K562 (cell line): ENCODE measurements around the gene SERHL2. TPM values are rescaled to one million over a fixed set of nuclear protein-coding genes. Genes with fewer than 3 reads are reported as not detected.

Experiments used
- ELF2 ChIP-seq: fragments of 250-450 bp; sonication (Bioruptor Pico); IDR thresholded peaks from 2 replicates; pipeline ENCODE4 v1.5.0; 2021; ENCODE audit warnings: mild to moderate bottlenecking
- GATAD2A ChIP-seq: fragments of 450-650 bp; IDR thresholded peaks from 2 replicates; pipeline ENCODE4 v1.6.1; 2017
- HDGF ChIP-seq: fragments of 450-650 bp; IDR thresholded peaks from 2 replicates; pipeline ENCODE4 v1.6.1; 2016
- MTA1 ChIP-seq: fragments of 450-650 bp; IDR thresholded peaks from 2 replicates; pipeline ENCODE4 v1.6.1; 2017; ENCODE audit warnings: borderline replicate concordance
- NONO ChIP-seq, 2 experiments: fragments of 200-400 bp in 1 of 2; fragments of 450-650 bp in 1 of 2; formaldehyde crosslinking in 1 of 2; IDR thresholded peaks; 2 replicates each; pipeline ENCODE4 v1.6.1; 2017; ENCODE audit warnings: low read depth in 2 of 2, mild to moderate bottlenecking in 2 of 2, moderate library complexity in 2 of 2, low read length in 1 of 2
- SAP30 ChIP-seq: fragments of 200-600 bp; sonication (generic); IDR thresholded peaks from 2 replicates; pipeline ENCODE4 v1.6.1; 2012; ENCODE audit warnings: borderline replicate concordance, low read depth, mild to moderate bottlenecking, moderate library complexity, low read length, control low read depth, inconsistent platforms; ENCODE audit not compliant: insufficient read depth, poor library complexity, severe bottlenecking
- SIN3A ChIP-seq, 2 experiments: fragments of 150-350 bp in 1 of 2; IDR thresholded peaks; 2 replicates each; pipeline ENCODE4 v1.6.1; 2011 to 2016; ENCODE audit warnings: borderline replicate concordance in 2 of 2, low read depth in 2 of 2, low read length in 2 of 2, mild to moderate bottlenecking in 2 of 2, moderate library complexity in 2 of 2; ENCODE audit not compliant: control insufficient read depth in 1 of 2
- SMAD4 ChIP-seq: fragments of 250-450 bp; sonication (Bioruptor Pico); conservative IDR thresholded peaks from 2 replicates; pipeline ENCODE4 v1.8.0; 2021; ENCODE audit warnings: inconsistent platforms, mild to moderate bottlenecking, moderate library complexity
- TAF7 ChIP-seq: fragments of 450-650 bp; IDR thresholded peaks from 2 replicates; pipeline ENCODE4 v1.6.1; 2016; ENCODE audit warnings: missing genetic modification characterization, missing compliant biosample characterization
- ZNF584 ChIP-seq: fragments of 200-800 bp; sonication (Bioruptor generic); IDR thresholded peaks from 2 replicates; pipeline ENCODE4 v1.6.1; 2016; ENCODE audit warnings: low read depth, mild to moderate bottlenecking, missing genetic modification characterization, missing compliant biosample characterization
- polyA plus RNA-seq, 8 experiments: library from polyadenylated mRNA; depleted of rRNA in 4 of 8; stranded (reverse) in 5 of 8; unstranded in 3 of 8; fragments of >200 nt; fragmentation: Nextera tagmentation in 2 of 8; fragmentation: Illumina TruSeq in 1 of 8; extraction: Ambion mirVana in 2 of 8; extraction: Trizol in 1 of 8; gene quantifications; 2 replicates each; pipeline versions ENCODE4 v1.2.1 to v1.2.3, GENCODE V29; 2011 to 2014; ENCODE audit warnings: inconsistent platforms in 1 of 8, missing spikeins in 1 of 8
- total RNA-seq, 7 experiments: library from RNA; depleted of rRNA in 6 of 7; stranded (reverse); fragments of >200 nt in 6 of 7; fragmentation: Illumina TruSeq in 2 of 7; extraction: Trizol in 2 of 7; gene quantifications; 2 replicates each; pipeline versions ENCODE4 v1.2.1 to v1.2.3, GENCODE V29; 2011 to 2021; ENCODE audit warnings: low replicate concordance in 1 of 7
- TF ChIP-seq, protein P1 (sequence below): fragments of 450-650 bp; formaldehyde crosslinking; IDR thresholded peaks from 2 replicates; pipeline ENCODE4 v1.4.0; 2022; ENCODE audit warnings: mild to moderate bottlenecking, moderate library complexity
- TF ChIP-seq, protein P2 (sequence below): sonication (generic); formaldehyde crosslinking; IDR thresholded peaks from 2 replicates; pipeline ENCODE4 v1.9.0; 2022; ENCODE audit warnings: mild to moderate bottlenecking, missing genetic modification reagents
- TF ChIP-seq, protein P3 (sequence below): fragments of 450-650 bp; IDR thresholded peaks from 2 replicates; pipeline ENCODE4 v1.6.1; 2016; ENCODE audit warnings: low read depth, mild to moderate bottlenecking, moderate library complexity
- TF ChIP-seq, protein P4 (sequence below): fragments of 250-450 bp; sonication (Bioruptor Pico); IDR thresholded peaks from 2 replicates; pipeline ENCODE4 v1.5.0; 2021; ENCODE audit warnings: mild to moderate bottlenecking, borderline replicate concordance
- TF ChIP-seq, protein P5 (sequence below): fragments of 250-450 bp; sonication (Bioruptor Pico); IDR thresholded peaks from 2 replicates; pipeline ENCODE4 v1.8.0; 2021; ENCODE audit warnings: borderline replicate concordance, mild to moderate bottlenecking, moderate library complexity; ENCODE audit not compliant: poor library complexity, severe bottlenecking

Gene SERHL2
- total and polyA plus RNA-seq, 9 of the 15 experiments (the other 6 are each of a cell fraction or from before 2014, with no cell fraction given), result 19.9 to 62.6 (median 25.2) TPM

DNA sequence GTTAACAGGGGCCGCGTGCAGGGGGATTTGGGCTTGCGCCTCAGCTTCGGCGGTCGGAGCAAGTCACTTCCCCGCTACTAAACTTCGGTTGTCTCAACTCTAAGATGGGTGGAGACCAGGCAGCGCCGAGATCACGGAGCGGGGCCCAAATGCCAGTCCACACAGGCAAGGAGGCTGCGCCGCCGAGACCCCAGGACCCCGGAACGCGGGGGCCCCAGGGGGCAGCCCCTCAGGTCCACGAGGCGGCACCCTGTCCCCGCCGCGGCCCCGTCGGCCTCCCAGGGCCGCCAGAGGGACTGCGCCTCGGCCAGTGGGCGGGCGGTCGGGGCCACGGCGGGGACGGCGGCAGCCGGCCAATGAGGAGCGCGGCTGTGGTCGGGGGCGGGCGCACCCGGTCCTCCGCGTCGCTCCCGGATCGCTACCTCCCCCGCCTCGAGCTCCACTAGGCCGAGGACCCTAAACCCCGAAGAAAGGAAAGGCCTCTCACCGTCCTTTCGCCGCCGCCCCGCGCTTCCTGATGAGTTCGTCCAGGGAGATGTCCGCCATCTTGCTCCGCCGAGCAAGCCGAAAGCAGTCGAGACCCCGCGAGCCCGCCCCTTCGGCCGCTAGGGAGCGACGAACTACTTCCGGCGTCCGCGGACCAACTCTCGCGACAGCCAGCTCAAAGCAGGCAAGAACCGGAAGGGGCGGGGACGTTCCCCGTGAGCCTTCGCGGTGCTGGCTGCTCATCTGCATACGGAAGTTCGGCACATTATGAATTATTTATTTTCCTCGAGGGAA is 60.7 kb downstream of the SERHL2 start, which contains the start of gene POLDIP3 (continued):
- TF ChIP-seq GATAD2A (no peak), SMAD4 (CRISPR knock-in tag) (0 out of 2 replicates have a peak, but pooled peaks have one; percentile 28), ZNF584 (CRISPR knock-in tag) (0 out of 2 replicates have a peak, but pooled peaks have one; percentile 24), ELF2 (CRISPR knock-in tag) (no peak), SIN3A (IDR thresholded peaks at IDR 0.05; ENCODE audit: borderline replicate concordance in 2 of 2, control insufficient read depth in 1 of 2, low read depth in 2 of 2, low read length in 2 of 2) (peak in 1 of 2 experiments; percentile 23; a peak in 1 of 4 replicates), NONO (IDR thresholded peaks at IDR 0.05; ENCODE audit: low read depth in 2 of 2, low read length in 1 of 2) (peak; percentile 31 to 56; a peak in 1 of 4 replicates), MTA1 (no peak), HDGF (no peak), TAF7 (peak; percentile 83), SAP30 (peak; percentile 0)
- TF ChIP-seq, protein P1, sequence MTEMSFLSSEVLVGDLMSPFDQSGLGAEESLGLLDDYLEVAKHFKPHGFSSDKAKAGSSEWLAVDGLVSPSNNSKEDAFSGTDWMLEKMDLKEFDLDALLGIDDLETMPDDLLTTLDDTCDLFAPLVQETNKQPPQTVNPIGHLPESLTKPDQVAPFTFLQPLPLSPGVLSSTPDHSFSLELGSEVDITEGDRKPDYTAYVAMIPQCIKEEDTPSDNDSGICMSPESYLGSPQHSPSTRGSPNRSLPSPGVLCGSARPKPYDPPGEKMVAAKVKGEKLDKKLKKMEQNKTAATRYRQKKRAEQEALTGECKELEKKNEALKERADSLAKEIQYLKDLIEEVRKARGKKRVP, result no peak
- TF ChIP-seq, protein P2, sequence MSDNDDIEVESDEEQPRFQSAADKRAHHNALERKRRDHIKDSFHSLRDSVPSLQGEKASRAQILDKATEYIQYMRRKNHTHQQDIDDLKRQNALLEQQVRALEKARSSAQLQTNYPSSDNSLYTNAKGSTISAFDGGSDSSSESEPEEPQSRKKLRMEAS (CRISPR knock-in tag), result peak; percentile 14; the same call in 1 of the 2 replicates
- TF ChIP-seq, protein P3, sequence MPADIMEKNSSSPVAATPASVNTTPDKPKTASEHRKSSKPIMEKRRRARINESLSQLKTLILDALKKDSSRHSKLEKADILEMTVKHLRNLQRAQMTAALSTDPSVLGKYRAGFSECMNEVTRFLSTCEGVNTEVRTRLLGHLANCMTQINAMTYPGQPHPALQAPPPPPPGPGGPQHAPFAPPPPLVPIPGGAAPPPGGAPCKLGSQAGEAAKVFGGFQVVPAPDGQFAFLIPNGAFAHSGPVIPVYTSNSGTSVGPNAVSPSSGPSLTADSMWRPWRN, result no peak
- TF ChIP-seq, protein P4, sequence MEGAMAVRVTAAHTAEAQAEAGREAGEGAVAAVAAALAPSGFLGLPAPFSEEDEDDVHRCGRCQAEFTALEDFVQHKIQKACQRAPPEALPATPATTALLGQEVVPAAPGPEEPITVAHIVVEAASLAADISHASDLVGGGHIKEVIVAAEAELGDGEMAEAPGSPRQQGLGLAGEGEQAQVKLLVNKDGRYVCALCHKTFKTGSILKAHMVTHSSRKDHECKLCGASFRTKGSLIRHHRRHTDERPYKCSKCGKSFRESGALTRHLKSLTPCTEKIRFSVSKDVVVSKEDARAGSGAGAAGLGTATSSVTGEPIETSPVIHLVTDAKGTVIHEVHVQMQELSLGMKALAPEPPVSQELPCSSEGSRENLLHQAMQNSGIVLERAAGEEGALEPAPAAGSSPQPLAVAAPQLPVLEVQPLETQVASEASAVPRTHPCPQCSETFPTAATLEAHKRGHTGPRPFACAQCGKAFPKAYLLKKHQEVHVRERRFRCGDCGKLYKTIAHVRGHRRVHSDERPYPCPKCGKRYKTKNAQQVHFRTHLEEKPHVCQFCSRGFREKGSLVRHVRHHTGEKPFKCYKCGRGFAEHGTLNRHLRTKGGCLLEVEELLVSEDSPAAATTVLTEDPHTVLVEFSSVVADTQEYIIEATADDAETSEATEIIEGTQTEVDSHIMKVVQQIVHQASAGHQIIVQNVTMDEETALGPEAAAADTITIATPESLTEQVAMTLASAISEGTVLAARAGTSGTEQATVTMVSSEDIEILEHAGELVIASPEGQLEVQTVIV, result no peak
- TF ChIP-seq, protein P5, sequence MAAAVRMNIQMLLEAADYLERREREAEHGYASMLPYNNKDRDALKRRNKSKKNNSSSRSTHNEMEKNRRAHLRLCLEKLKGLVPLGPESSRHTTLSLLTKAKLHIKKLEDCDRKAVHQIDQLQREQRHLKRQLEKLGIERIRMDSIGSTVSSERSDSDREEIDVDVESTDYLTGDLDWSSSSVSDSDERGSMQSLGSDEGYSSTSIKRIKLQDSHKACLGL, result no peak
